NCI-H1694 (cell line): ENCODE results near the gene UBE2O.
A peak's percentile ranks its signal among the peaks of the same experiment; 100 is the strongest.

Experiments
- DNase-seq: peaks from one replicate; lab custom pipeline; 2025; lab: John Stamatoyannopoulos, UW

Gene UBE2O

DNA sequence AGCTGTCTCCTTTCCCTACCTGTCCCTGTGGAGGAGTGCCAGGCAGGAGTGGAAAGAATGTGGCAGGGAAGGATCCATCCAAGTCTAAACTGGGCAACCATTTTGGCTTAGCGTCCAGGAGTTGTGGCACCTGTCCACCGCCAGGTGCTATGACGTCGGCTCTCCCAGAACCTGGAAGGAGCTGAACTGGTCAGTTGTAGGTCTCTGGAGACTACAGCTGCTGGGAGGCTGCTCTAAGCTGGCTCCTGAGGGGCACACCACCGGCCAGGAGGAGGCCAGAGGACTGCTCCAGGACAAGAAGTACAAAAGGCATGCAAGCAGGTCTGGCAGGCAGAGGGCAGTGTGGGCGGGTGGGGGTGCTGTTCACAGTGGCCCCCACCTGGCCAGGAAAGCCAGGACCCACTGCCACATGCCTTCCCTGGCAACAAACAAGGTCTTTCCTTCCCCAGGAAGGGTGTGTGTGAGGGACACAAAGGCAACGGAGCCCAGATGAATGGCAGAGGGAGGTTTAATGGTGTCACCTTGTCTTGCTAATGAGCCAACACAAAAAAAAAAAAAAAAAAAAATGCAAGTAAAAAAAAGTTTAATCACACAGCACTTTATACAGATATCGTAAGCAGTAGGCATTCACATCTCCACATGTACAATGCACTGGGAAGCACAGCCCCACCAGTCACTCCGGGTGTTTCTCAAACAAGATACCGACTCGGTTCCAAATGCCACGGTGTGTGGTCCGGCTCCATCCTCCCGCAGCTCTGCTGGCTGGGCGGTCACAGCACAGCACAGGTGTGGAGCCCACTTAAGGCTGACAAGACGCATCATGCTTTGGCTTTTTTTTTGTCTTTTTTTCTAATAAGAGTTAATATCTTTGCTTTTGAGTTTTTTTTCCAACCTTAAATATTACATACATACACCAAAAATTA is 63.7 kb downstream of the UBE2O start:
- no peak for DNase-seq

DNA sequence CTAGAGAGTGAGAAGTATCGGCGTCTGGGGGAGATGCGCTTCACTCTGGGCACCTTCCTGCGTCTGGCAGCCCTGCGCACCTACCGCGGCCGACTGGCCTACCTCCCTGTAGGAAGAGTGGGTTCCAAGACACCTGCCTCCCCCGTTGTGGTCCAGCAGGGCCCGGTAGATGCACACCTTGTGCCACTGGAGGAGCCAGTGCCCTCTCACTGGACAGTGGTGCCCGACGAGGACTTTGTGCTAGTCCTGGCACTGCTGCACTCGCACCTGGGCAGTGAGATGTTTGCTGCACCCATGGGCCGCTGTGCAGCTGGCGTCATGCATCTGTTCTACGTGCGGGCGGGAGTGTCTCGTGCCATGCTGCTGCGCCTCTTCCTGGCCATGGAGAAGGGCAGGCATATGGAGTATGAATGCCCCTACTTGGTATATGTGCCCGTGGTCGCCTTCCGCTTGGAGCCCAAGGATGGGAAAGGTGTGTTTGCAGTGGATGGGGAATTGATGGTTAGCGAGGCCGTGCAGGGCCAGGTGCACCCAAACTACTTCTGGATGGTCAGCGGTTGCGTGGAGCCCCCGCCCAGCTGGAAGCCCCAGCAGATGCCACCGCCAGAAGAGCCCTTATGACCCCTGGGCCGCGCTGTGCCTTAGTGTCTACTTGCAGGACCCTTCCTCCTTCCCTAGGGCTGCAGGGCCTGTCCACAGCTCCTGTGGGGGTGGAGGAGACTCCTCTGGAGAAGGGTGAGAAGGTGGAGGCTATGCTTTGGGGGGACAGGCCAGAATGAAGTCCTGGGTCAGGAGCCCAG is 65.8 kb downstream of the UBE2O start:
- DNase-seq: no peak

GRCh38 chr17:76385892-76386786 is 66.8 kb downstream of the UBE2O start:
- peak; percentile 74 for DNase-seq

- DNase-seq: no peak
Measured at GRCh38 chr17:76384987-76385891, 67.7 kb downstream of the UBE2O start.

DNA sequence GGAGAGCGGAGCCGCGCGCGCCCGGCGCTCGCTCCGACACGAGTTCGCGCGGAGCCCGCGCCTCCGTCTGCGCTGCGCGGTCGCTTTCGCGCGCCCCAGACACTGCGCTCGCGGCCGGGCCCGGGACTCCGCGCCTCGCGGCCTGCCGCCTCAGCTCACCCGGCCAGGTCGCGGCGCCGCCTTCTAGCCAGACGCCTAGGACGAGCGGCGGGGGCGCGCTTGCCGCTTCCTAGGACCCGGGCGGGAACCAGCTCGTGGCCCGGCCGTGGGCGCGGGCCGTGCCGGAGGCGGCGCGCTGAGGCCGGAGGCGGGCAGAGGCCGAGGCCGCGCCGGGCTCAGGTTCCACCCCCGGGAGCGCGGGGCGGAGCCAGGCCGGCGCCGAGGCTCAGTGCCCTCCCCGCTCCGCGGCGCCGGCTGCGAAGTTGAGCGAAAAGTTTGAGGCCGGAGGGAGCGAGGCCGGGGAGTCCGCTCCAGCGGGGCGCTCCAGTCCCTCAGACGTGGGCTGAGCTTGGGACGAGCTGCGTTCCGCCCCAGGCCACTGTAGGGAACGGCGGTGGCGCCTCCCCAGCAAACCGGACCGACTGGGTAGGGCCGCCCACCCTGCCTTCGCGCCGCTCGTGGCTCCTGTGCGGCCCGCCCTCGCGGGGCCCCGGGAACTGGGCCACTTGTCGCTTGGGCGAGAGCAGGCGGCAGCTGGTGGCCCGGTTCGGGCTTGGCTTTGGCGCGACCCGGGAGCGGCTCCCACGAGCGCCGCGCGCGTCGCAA is 68.5 kb downstream of the UBE2O start, which contains the start of gene SPHK1:
Gene SPHK1, plus strand, starts transcription at position 388 of the 765 bp plus-strand sequence. CDS start 1,036 bp downstream, outside the sequence.
- no peak for DNase-seq

GRCh38 chr17:76383546-76384221 is 69.3 kb downstream of the UBE2O start:
- peak; percentile 21 for DNase-seq

- no peak for DNase-seq
Measured at GRCh38 chr17:76382803-76383545, 70.0 kb downstream of the UBE2O start.

GRCh38 chr17:76382351-76382802 is 70.6 kb downstream of the UBE2O start:
- DNase-seq: no peak

DNA sequence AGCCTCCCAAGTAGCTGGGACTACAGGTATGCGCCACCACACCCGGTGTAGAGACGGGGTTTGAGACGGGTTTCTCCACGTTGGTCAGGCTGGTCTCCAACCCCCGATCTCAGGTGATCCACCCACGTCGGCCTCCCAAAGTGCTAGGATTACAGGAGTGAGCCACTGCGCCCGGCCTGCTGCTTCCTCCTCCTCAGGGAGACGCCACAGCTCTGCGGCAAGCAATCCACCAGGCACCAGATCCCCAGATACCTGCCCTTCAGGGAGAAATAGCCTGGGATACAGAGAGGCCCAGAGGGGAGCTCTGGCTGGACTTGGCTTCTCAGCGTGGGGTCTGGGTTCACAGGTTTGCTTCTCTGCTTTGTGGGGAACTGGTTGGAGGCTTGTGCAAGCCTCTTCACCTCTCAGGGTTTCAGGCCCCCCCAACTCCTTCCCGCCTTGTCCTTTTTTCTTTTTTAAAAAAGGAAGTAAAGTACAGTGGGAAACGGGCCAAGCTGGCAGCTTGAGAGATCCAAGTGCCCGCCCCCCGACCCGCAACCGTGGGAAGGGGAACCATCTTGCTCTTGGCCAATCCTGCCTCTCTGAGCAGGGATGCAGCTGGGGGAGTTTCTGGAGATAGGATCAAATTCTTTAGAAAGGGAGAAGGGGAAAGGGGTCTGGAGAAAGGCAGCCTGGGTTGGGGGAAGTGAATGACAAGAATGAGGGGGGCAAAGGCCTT is 71.2 kb downstream of the UBE2O start:
- DNase-seq: no peak

GRCh38 chr17:76379646-76380376 is 73.1 kb downstream of the UBE2O start:
- no peak for DNase-seq

DNA sequence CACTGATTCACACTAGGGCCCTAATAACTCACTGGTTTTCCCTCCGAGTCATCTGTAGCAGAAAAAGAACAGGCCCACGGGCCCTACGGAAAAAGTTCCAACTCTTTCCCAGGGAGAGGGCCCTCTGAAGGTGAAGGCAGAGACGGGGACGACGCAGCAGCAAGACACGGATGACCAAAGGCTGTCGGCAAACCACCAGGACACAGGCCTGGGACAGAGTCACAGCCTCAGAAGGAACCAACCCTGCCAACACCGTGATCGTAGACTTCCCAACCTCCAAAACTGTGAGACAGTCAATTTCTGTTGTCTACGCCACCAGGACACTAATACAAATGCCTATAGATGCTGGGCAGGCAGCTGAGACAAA is 73.7 kb downstream of the UBE2O start:
- DNase-seq: no peak

GRCh38 chr17:76378548-76379274 is 74.2 kb downstream of the UBE2O start:
- no peak for DNase-seq

GRCh38 chr17:76376318-76377133 is 76.4 kb downstream of the UBE2O start:
- DNase-seq: no peak

DNA sequence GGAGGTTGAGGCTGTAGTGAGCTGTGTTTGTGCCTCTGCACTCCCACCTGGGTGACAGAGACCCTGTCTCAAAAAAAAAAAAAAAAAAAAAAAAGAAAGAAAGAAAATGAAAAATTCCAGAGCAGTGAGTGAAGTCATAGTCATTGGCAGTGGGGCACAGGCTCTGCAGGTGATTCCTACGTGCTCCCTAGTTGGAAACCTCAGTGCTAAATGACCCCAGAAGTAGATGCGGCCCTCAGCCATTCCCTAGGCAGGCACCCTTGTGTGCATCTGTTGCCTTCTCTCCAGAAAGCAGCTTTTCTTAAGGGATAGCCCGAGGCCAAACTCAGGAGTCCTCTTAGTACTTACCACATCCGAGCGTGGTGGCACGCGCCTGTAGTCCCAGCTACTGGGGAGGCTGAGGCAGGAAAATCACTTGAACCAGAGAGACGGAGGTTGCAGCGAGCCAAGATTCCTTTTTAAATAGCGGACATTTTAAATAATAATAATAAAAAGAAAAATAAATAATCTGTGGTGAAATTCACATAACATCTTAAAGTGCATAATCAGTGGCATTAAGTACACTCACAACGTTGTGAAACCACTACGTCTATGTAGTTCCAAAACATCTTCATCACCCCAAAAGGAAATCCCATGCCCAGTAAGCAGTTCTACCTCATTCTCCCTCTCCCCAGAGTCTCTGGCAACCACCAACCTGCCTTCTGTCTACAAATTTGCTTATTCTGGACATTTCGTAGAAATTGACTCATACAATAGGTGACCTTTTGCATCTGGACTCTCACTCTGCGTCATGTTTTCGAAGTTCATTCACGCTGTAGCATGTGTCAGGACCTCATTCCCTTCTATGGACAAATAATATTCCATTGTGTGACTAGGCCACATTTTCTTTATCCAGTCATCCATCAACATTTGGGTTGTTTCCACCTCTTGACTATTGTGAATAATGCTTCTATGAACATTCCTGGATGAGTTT is 81.0 kb downstream of the UBE2O start:
- no peak for DNase-seq
